HG02885 (cell line): ENCODE results near the gene CD9.
"Not testable (repeated sequence)": the region's sequence is repeated elsewhere in the genome, so short reads cannot be mapped to it uniquely, and the experiment has no call there.

Source experiments
- ATAC-seq: cut with Tn5 transposase; IDR thresholded peaks from one replicate; pipeline ENCODE4 v1.9.1; 2021; ENCODE audit warnings: mild to moderate bottlenecking; ENCODE audit not compliant: unreplicated experiment, poor library complexity

The CD9 gene

GRCh38 chr12:6198051-6198450 lies 2.1 kb upstream of the CD9 start:
- no peak for ATAC-seq

- no peak for ATAC-seq
Measured at GRCh38 chr12:6198556-6198955, 1.6 kb upstream of the CD9 start.

- no peak for ATAC-seq
Measured at GRCh38 chr12:6198985-6199530, 1.1 kb upstream of the CD9 start.

GRCh38 chr12:6199531-6200255 lies 507 bp upstream of the CD9 start:
- no peak for ATAC-seq

- no peak for ATAC-seq
Measured at GRCh38 chr12:6201213-6201608, 1.0 kb downstream of the CD9 start.

GRCh38 chr12:6201826-6202225 lies 1.6 kb downstream of the CD9 start:
- no peak for ATAC-seq

- ATAC-seq, result no peak
Measured at GRCh38 chr12:6202304-6202703, 2.1 kb downstream of the CD9 start.

- no peak for ATAC-seq
Measured at GRCh38 chr12:6202846-6203245, 2.6 kb downstream of the CD9 start.

- no peak for ATAC-seq
Measured at GRCh38 chr12:6203601-6204000, 3.4 kb downstream of the CD9 start.

GRCh38 chr12:6204533-6205143 lies 4.4 kb downstream of the CD9 start:
- ATAC-seq, result no peak

- ATAC-seq, result no peak
Measured at GRCh38 chr12:6205144-6205539, 4.9 kb downstream of the CD9 start.

GRCh38 chr12:6205761-6206160 lies 5.6 kb downstream of the CD9 start:
- ATAC-seq, result no peak

- ATAC-seq, result no peak
Measured at GRCh38 chr12:6206327-6206726, 6.1 kb downstream of the CD9 start.

GRCh38 chr12:6207259-6207925 lies 7.2 kb downstream of the CD9 start:
- no peak for ATAC-seq

GRCh38 chr12:6208130-6208529 lies 7.9 kb downstream of the CD9 start:
- no peak for ATAC-seq

GRCh38 chr12:6209428-6209827 lies 9.2 kb downstream of the CD9 start:
- ATAC-seq, result not testable (repeated sequence)

- no peak for ATAC-seq
Measured at GRCh38 chr12:6211421-6211869, 11.2 kb downstream of the CD9 start.

GRCh38 chr12:6212086-6212485 lies 11.9 kb downstream of the CD9 start:
- no peak for ATAC-seq

- no peak for ATAC-seq
Measured at GRCh38 chr12:6213969-6214368, 13.8 kb downstream of the CD9 start.

GRCh38 chr12:6214633-6215032 lies 14.4 kb downstream of the CD9 start:
- ATAC-seq, result no peak

GRCh38 chr12:6215120-6215807 lies 15.1 kb downstream of the CD9 start:
- ATAC-seq, result no peak
